ENCODE data around the gene STK11. TPM values are rescaled to one million over a fixed set of nuclear protein-coding genes. Genes with fewer than 3 reads are reported as not detected.

The STK11 gene
- total RNA-seq, result 10 to 100 TPM; 30.1 to 61.1 (median 36.6) TPM

- peak within 1 kb of the TSS; percentile 66 to 88 for H3K27ac ChIP-seq
- 32 to 46% (median 37%) methylated on average over 3 to 5 of the region's 114 CpGs; no CpG with 5 or more reads in 6 of the 10 experiments for WGBS, 10 experiments
- H3K4me3 ChIP-seq, result peak within 1 kb of the TSS; percentile 65 to 84 (median 75)
- in situ Hi-C loops (cut with MboI; ENCODE audit: low pct_unique_long_range_greater_than_20kb in 2 of 9, low sequenced_read_pairs in 9 of 9, unreplicated experiment in 9 of 9), result no loop called here
- peak; percentile 86 to 97 (median 94) for ATAC-seq (replicated peaks in 6 of 8)
- H3K4me1 ChIP-seq (replicated peaks in 1 of 2), result peaks cover 8 to 22% of the 10 kb centered on the region in 2 donors
These were observed at the start of gene STK11 for GRCh38 chr19:1205114-1206099. Gene STK11 (plus strand): TSS chr19:1205778. CDS start chr19:1206914, 1,136 bp downstream.

- Histone ChIP-seq H3K4me1 (replicated peaks in 1 of 2) (peaks cover 0 to 10% of the 10 kb centered on the region in 2 donors), H3K4me3 (no peak overlapping the region), H3K27ac (no peak overlapping the region)
- ATAC-seq (replicated peaks in 6 of 8), result peak in 1 of 8 experiments; percentile 1
- WGBS, 10 experiments, result 60 to 100% (median 71%) methylated on average over 1 to 3 of the region's 24 CpGs; no CpG with 5 or more reads in 7 of the 10 experiments
- in situ Hi-C loops (cut with MboI; ENCODE audit: low pct_unique_long_range_greater_than_20kb in 2 of 9, low sequenced_read_pairs in 9 of 9, unreplicated experiment in 9 of 9), result no loop called here
These were observed 49.2 kb upstream of the STK11 start for GRCh38 chr19:1156305-1156801.

- Histone ChIP-seq H3K27ac (no peak overlapping the region), H3K4me1 (replicated peaks in 1 of 2) (peaks cover 0 to 6% of the 10 kb centered on the region in 2 donors), H3K4me3 (no peak overlapping the region)
- in situ Hi-C loops (cut with MboI; ENCODE audit: low pct_unique_long_range_greater_than_20kb in 2 of 9, low sequenced_read_pairs in 9 of 9, unreplicated experiment in 9 of 9), result no loop called here
- WGBS, 10 experiments, result no CpG with 5 or more reads among the region's 46 CpGs
- no peak for ATAC-seq (replicated peaks in 6 of 8)
These were observed 48.6 kb upstream of the STK11 start for GRCh38 chr19:1156830-1157615.

GRCh38 chr19:1157931-1158884 is 47.4 kb upstream of the STK11 start:
- no peak overlapping the region for H3K4me3 ChIP-seq
- WGBS, 10 experiments, result 70 to 100% (median 87%) methylated on average over 2 to 8 of the region's 69 CpGs; no CpG with 5 or more reads in 6 of the 10 experiments
- no peak for ATAC-seq (replicated peaks in 6 of 8)
- no peak overlapping the region for H3K27ac ChIP-seq
- no peaks in the 10 kb centered on the region for H3K4me1 ChIP-seq (replicated peaks in 1 of 2)
- in situ Hi-C loops (cut with MboI; ENCODE audit: low pct_unique_long_range_greater_than_20kb in 2 of 9, low sequenced_read_pairs in 9 of 9, unreplicated experiment in 9 of 9), result no loop called here

GRCh38 chr19:1158885-1159448 is 46.6 kb upstream of the STK11 start:
- in situ Hi-C loops (cut with MboI; ENCODE audit: low pct_unique_long_range_greater_than_20kb in 2 of 9, low sequenced_read_pairs in 9 of 9, unreplicated experiment in 9 of 9), result no loop called here
- H3K4me1 ChIP-seq (replicated peaks in 1 of 2), result no peaks in the 10 kb centered on the region
- no peak for ATAC-seq (replicated peaks in 6 of 8)
- no peak overlapping the region for H3K4me3 ChIP-seq
- no peak overlapping the region for H3K27ac ChIP-seq
- WGBS, 10 experiments, result no CpG with 5 or more reads among the region's 32 CpGs

GRCh38 chr19:1159864-1160595 is 45.5 kb upstream of the STK11 start:
- no CpG with 5 or more reads among the region's 31 CpGs for WGBS, 10 experiments
- Histone ChIP-seq H3K4me1 (replicated peaks in 1 of 2) (no peaks in the 10 kb centered on the region), H3K4me3 (no peak overlapping the region), H3K27ac (no peak overlapping the region)
- in situ Hi-C loops (cut with MboI; ENCODE audit: low pct_unique_long_range_greater_than_20kb in 2 of 9, low sequenced_read_pairs in 9 of 9, unreplicated experiment in 9 of 9), result no loop called here
- no peak for ATAC-seq (replicated peaks in 6 of 8)

- H3K27ac ChIP-seq, result no peak overlapping the region
- in situ Hi-C loops (cut with MboI; ENCODE audit: low pct_unique_long_range_greater_than_20kb in 2 of 9, low sequenced_read_pairs in 9 of 9, unreplicated experiment in 9 of 9), result no loop called here
- no peaks in the 10 kb centered on the region for H3K4me1 ChIP-seq (replicated peaks in 1 of 2)
- no peak overlapping the region for H3K4me3 ChIP-seq
- ATAC-seq (replicated peaks in 6 of 8), result peak in 2 of 8 experiments; percentile 7 to 29
- no CpG with 5 or more reads among the region's 18 CpGs for WGBS, 10 experiments
These were observed 43.9 kb upstream of the STK11 start for GRCh38 chr19:1161716-1162115.

- no peak overlapping the region for H3K4me3 ChIP-seq
- no peak for ATAC-seq (replicated peaks in 6 of 8)
- no peak overlapping the region for H3K27ac ChIP-seq
- in situ Hi-C loops (cut with MboI; ENCODE audit: low pct_unique_long_range_greater_than_20kb in 2 of 9, low sequenced_read_pairs in 9 of 9, unreplicated experiment in 9 of 9), result no loop called here
- no peaks in the 10 kb centered on the region for H3K4me1 ChIP-seq (replicated peaks in 1 of 2)
- WGBS, 10 experiments, result 63 to 100% (median 85%) methylated on average over 2 to 10 of the region's 26 CpGs; no CpG with 5 or more reads in 5 of the 10 experiments
These were observed 42.9 kb upstream of the STK11 start for GRCh38 chr19:1162404-1163282.

GRCh38 chr19:1163283-1163933 is 42.2 kb upstream of the STK11 start:
- peaks cover 3% of the 10 kb centered on the region in 2 donors for H3K4me1 ChIP-seq (replicated peaks in 1 of 2)
- in situ Hi-C loops (cut with MboI; ENCODE audit: low pct_unique_long_range_greater_than_20kb in 2 of 9, low sequenced_read_pairs in 9 of 9, unreplicated experiment in 9 of 9), result no loop called here
- no peak overlapping the region for H3K27ac ChIP-seq
- ATAC-seq (replicated peaks in 6 of 8), result no peak
- 95 to 100% methylated on average over 3 to 15 of the region's 41 CpGs; no CpG with 5 or more reads in 8 of the 10 experiments for WGBS, 10 experiments
- no peak overlapping the region for H3K4me3 ChIP-seq

- in situ Hi-C loops (cut with MboI; ENCODE audit: low pct_unique_long_range_greater_than_20kb in 2 of 9, low sequenced_read_pairs in 9 of 9, unreplicated experiment in 9 of 9), result no loop called here
- 70 to 88% methylated on average over 2 to 10 of the region's 20 CpGs; no CpG with 5 or more reads in 8 of the 10 experiments for WGBS, 10 experiments
- peaks cover 10% of the 10 kb centered on the region in 2 donors for H3K4me1 ChIP-seq (replicated peaks in 1 of 2)
- H3K27ac ChIP-seq, result no peak overlapping the region
- ATAC-seq (replicated peaks in 6 of 8), result no peak
- H3K4me3 ChIP-seq, result no peak overlapping the region
These were observed 41.5 kb upstream of the STK11 start for GRCh38 chr19:1163934-1164683.
